CD4-positive, alpha-beta T cell (primary cell): ENCODE measurements around the gene RASSF8. TPM values are rescaled to one million over a fixed set of nuclear protein-coding genes. Genes with fewer than 3 reads are reported as not detected.

Source experiments
- ATAC-seq: fragments of 200-7000 bp; cut with Tn5 transposase; one replicate; pipeline ENCODE4 v1.10.0; 2022; ENCODE audit warnings: mild to moderate bottlenecking; ENCODE audit not compliant: poor library complexity
- CTCF ChIA-PET: fragments of 350-600 bp; sonication (Branson Sonifier 250); formaldehyde crosslinking; loops from one replicate; lab custom pipeline; 2021; ENCODE audit warnings: antibody characterized with exemption, inconsistent platforms; lab: Charles Lee
- POLR2A ChIA-PET: fragments of 350-600 bp; sonication (Branson Sonifier 250); formaldehyde crosslinking; loops from one replicate; lab custom pipeline; 2021; ENCODE audit warnings: antibody characterized with exemption, inconsistent platforms; lab: Charles Lee
- DNase-seq, 14 experiments: peaks; one replicate each; pipeline ENCODE4 v3.0.0-alpha.2; 2013 to 2020; ENCODE audit warnings: mixed read lengths in 2 of 14
- H3K27ac ChIP-seq, 2 donors: one replicate each; pipeline versions ENCODE4 v1.5.1 to v1.7.0; 2013; ENCODE audit warnings: low read length in 2 of 2, low read depth in 1 of 2, mild to moderate bottlenecking in 1 of 2
- H3K27me3 ChIP-seq, 2 experiments: 1 replicate in 1 of 2; 2 replicates in 1 of 2; pipeline versions ENCODE4 v1.6.1 to v1.7.0; 2013; ENCODE audit warnings: low read length in 2 of 2, control low read depth in 1 of 2, mild to moderate bottlenecking in 1 of 2, moderate library complexity in 1 of 2; ENCODE audit not compliant: insufficient read depth in 2 of 2, control insufficient read depth in 1 of 2
- H3K36me3 ChIP-seq: one replicate; pipeline ENCODE4 v1.6.1; 2013; ENCODE audit warnings: low read length, control low read depth; ENCODE audit not compliant: insufficient read depth
- H3K4me1 ChIP-seq: one replicate; pipeline ENCODE4 v1.6.1; 2013; ENCODE audit warnings: low read length, control low read depth; ENCODE audit not compliant: insufficient read depth
- H3K4me3 ChIP-seq: one replicate; pipeline ENCODE4 v1.5.1; 2013; ENCODE audit warnings: mild to moderate bottlenecking, low read length, moderate library complexity
- H3K9me3 ChIP-seq, 2 experiments: 1 replicate in 1 of 2; 2 replicates in 1 of 2; pipeline versions ENCODE4 v1.6.1 to v1.7.0; 2013; ENCODE audit warnings: low read length in 2 of 2, mild to moderate bottlenecking in 2 of 2, control low read depth in 1 of 2, moderate library complexity in 1 of 2; ENCODE audit not compliant: control insufficient read depth in 1 of 2, insufficient read depth in 1 of 2
- H3K27ac Mint-ChIP-seq: one replicate; pipeline ENCODE4 v1.8.0; 2020; ENCODE audit warnings: mixed read lengths
- H3K27me3 Mint-ChIP-seq: one replicate; pipeline ENCODE4 v1.8.0; 2021; ENCODE audit warnings: mixed read lengths
- H3K36me3 Mint-ChIP-seq: one replicate; pipeline ENCODE4 v1.8.0; 2021; ENCODE audit warnings: low read depth, mixed read lengths
- H3K4me1 Mint-ChIP-seq: one replicate; pipeline ENCODE4 v1.8.0; 2021; ENCODE audit warnings: low read depth, mixed read lengths
- H3K4me3 Mint-ChIP-seq: one replicate; pipeline ENCODE4 v1.8.0; 2020; ENCODE audit warnings: mild to moderate bottlenecking, mixed read lengths
- H3K9me3 Mint-ChIP-seq: one replicate; pipeline ENCODE4 v1.8.0; 2020; ENCODE audit warnings: mixed read lengths
- CTCF ChIP-seq: fragments of 200-600 bp; IDR thresholded peaks from one replicate; pipeline ENCODE4 v1.8.0; 2022; ENCODE audit warnings: antibody characterized with exemption, mild to moderate bottlenecking
- intact Hi-C, 2 experiments: fragments of 100-400 bp; cut with DNase I in 1 of 2; cut with micrococcal nuclease in 1 of 2; formaldehyde crosslinking; loops; one replicate each; pipeline versions ENCODE4 v1.15.1 to v1.9.0; 2023 to 2025; cut with DNase I, micrococcal nuclease
- total RNA-seq, 174 experiments: library from RNA in 2 of 174; stranded (reverse) in 2 of 174; gene quantifications; one replicate each; pipeline ENCODE4 v1.2.3 and lab custom pipeline; 2021 to 2026

RASSF8 gene
- total RNA-seq, 2 experiments from 2014 or later: 0.71 to 1.4 TPM

GRCh38 chr12:26011099-26011498, 52.6 kb downstream of the RASSF8 start:
- CTCF ChIA-PET: interaction anchor here (1.0 kb wide), 1 partner anchor 10 kb away, joined by 3 read pairs; no protein-coding TSS in a partner anchor

GRCh38 chr12:26014085-26014484, 55.6 kb downstream of the RASSF8 start:
- ATAC-seq (no peak), DNase-seq (no peak)
- no peaks in the 10 kb centered on the region for H3K4me1 Mint-ChIP-seq
- no peaks in the 10 kb centered on the region for H3K27me3 ChIP-seq
- H3K9me3 Mint-ChIP-seq: no peaks in the 10 kb centered on the region
- ChIA-PET POLR2A (no interaction called here), CTCF (interaction anchor here (0.7 kb wide), 1 partner anchor 166 kb away, joined by 3 read pairs; no protein-coding TSS in a partner anchor)
- H3K36me3 Mint-ChIP-seq: no peaks in the 10 kb centered on the region
- no peak overlapping the region for H3K4me3 Mint-ChIP-seq
- H3K27ac Mint-ChIP-seq: no peak overlapping the region
- H3K27ac ChIP-seq: no peak overlapping the region
- no peaks in the 10 kb centered on the region for H3K9me3 ChIP-seq
- H3K4me3 ChIP-seq: no peak overlapping the region
- intact Hi-C loops: no loop called here
- H3K36me3 ChIP-seq: no peaks in the 10 kb centered on the region
- no peaks in the 10 kb centered on the region for H3K4me1 ChIP-seq
- H3K27me3 Mint-ChIP-seq: no peaks in the 10 kb centered on the region
- no peak for TF ChIP-seq CTCF

More at GRCh38 chr12:26011099-26011498, 52.6 kb downstream of the RASSF8 start:
- no peaks in the 10 kb centered on the region for H3K9me3 ChIP-seq
- no peak for TF ChIP-seq CTCF
- ATAC-seq: no peak
- no peaks in the 10 kb centered on the region for H3K4me1 ChIP-seq
- H3K4me3 Mint-ChIP-seq: no peak overlapping the region
- no peak overlapping the region for H3K4me3 ChIP-seq
- H3K36me3 ChIP-seq: no peaks in the 10 kb centered on the region
- H3K27ac Mint-ChIP-seq: no peak overlapping the region
- H3K4me1 Mint-ChIP-seq: no peaks in the 10 kb centered on the region
- H3K27me3 ChIP-seq: no peaks in the 10 kb centered on the region
- DNase-seq: no peak
- no peaks in the 10 kb centered on the region for H3K36me3 Mint-ChIP-seq
- H3K9me3 Mint-ChIP-seq: no peaks in the 10 kb centered on the region
- intact Hi-C loops: no loop called here
- POLR2A ChIA-PET: no interaction called here
- no peaks in the 10 kb centered on the region for H3K27me3 Mint-ChIP-seq
- no peak overlapping the region for H3K27ac ChIP-seq

- Mint-ChIP-seq H3K27ac (no peak overlapping the region), H3K4me1 (no peaks in the 10 kb centered on the region), H3K27me3 (no peaks in the 10 kb centered on the region), H3K36me3 (no peaks in the 10 kb centered on the region), H3K9me3 (no peaks in the 10 kb centered on the region), H3K4me3 (no peak overlapping the region)
- H3K4me1 ChIP-seq: no peaks in the 10 kb centered on the region
- DNase-seq (no peak), ATAC-seq (no peak)
- no peak overlapping the region for H3K4me3 ChIP-seq
- intact Hi-C loops: no loop called here
- peaks cover 0 to 2% of the 10 kb centered on the region in 2 experiments for H3K27me3 ChIP-seq
- H3K36me3 ChIP-seq: no peaks in the 10 kb centered on the region
- no peak for TF ChIP-seq CTCF
- ChIA-PET CTCF (no interaction called here), POLR2A (no interaction called here)
- no peak overlapping the region for H3K27ac ChIP-seq
- no peaks in the 10 kb centered on the region for H3K9me3 ChIP-seq
Measured at GRCh38 chr12:26016516-26016915, 58.0 kb downstream of the RASSF8 start.
